IMR-90 (cell line): ENCODE results near the gene CDH13. TPM values are rescaled to one million over a fixed set of nuclear protein-coding genes. Genes with fewer than 3 reads are reported as not detected.
"Not testable (repeated sequence)": the region's sequence is repeated elsewhere in the genome, so short reads cannot be mapped to it uniquely, and the experiment has no call there.

Source experiments
- ATAC-seq: fragments of 200-7000 bp; cut with Tn5 transposase; 2 replicates; pipeline ENCODE4 v1.9.1; 2020; ENCODE audit warnings: low read depth, mild to moderate bottlenecking, moderate library complexity
- BruUV-seq: library from RNA; stranded (reverse); fragments of 400-500 nt; replicated peaks from 2 replicates; lab custom pipeline; 2021; lab: Mats Ljungman, UMichigan
- CTCF ChIA-PET: fragments of 300-600 bp; formaldehyde crosslinking; extraction: SDS; loops from one replicate; lab custom pipeline; 2021; ENCODE audit warnings: antibody characterized with exemption; lab: Yijun Ruan, JAX
- POLR2A ChIA-PET: fragments of 300-600 bp; sonication (Branson Sonifier 250); formaldehyde crosslinking; loops from one replicate; lab custom pipeline; 2022; ENCODE audit warnings: antibody characterized with exemption; ENCODE audit not compliant: unreplicated experiment; lab: Charles Lee
- DNase-seq: peaks from one replicate; pipeline ENCODE4 v3.0.0; 2013
- H2AFZ ChIP-seq: replicated peaks from 2 replicates; pipeline ENCODE3; 2013; ENCODE audit warnings: low read length, mild to moderate bottlenecking; ENCODE audit not compliant: poor library complexity
- H2AK5ac ChIP-seq: 2 replicates; pipeline ENCODE4 v1.6.1; 2013; ENCODE audit warnings: low read depth, low read length, inconsistent platforms
- H2AK9ac ChIP-seq: replicated peaks from 2 replicates; pipeline ENCODE3; 2013; ENCODE audit warnings: mild to moderate bottlenecking, low read depth, low read length, moderate library complexity; ENCODE audit not compliant: poor library complexity
- H2BK120ac ChIP-seq: 2 replicates; pipeline ENCODE4 v1.6.1; 2013; ENCODE audit warnings: low read depth, low read length, inconsistent platforms
- H2BK15ac ChIP-seq: 3 replicates; pipeline ENCODE4 v1.6.1; 2013; ENCODE audit warnings: low read depth, low read length, inconsistent platforms
- H2BK20ac ChIP-seq: 2 replicates; pipeline ENCODE4 v1.6.1; 2013; ENCODE audit warnings: low read depth, mild to moderate bottlenecking, inconsistent platforms, low read length, moderate library complexity
- H2BK5ac ChIP-seq: 2 replicates; pipeline ENCODE4 v1.6.1; 2013; ENCODE audit warnings: mild to moderate bottlenecking, low read depth, low read length, inconsistent platforms; ENCODE audit not compliant: poor library complexity, severe bottlenecking
- H3K14ac ChIP-seq: replicated peaks from 2 replicates; pipeline ENCODE4 v1.6.1; 2013; ENCODE audit warnings: low read depth, low read length, inconsistent platforms
- H3K18ac ChIP-seq: 2 replicates; pipeline ENCODE4 v1.6.1; 2013; ENCODE audit warnings: low read depth, low read length, control low read depth
- H3K23ac ChIP-seq: 2 replicates; pipeline ENCODE4 v1.6.1; 2013; ENCODE audit warnings: low read depth, low read length, inconsistent platforms
- H3K27ac ChIP-seq: 2 replicates; pipeline ENCODE4 v1.5.1; 2013; ENCODE audit warnings: mild to moderate bottlenecking, control low read depth, low read length; ENCODE audit not compliant: insufficient read depth
- H3K27me3 ChIP-seq: 2 replicates; pipeline ENCODE4 v1.6.1; 2013; ENCODE audit warnings: low read length; ENCODE audit not compliant: control insufficient read depth, insufficient read depth
- H3K36me3 ChIP-seq: 2 replicates; pipeline ENCODE4 v1.6.1; 2013; ENCODE audit warnings: low read length, mixed read lengths; ENCODE audit not compliant: control insufficient read depth, insufficient read depth
- H3K4ac ChIP-seq: 2 replicates; pipeline ENCODE4 v1.6.1; 2013; ENCODE audit warnings: low read depth, low read length, inconsistent platforms
- H3K4me1 ChIP-seq: 2 replicates; pipeline ENCODE4 v1.6.1; 2013; ENCODE audit warnings: low read length, mixed read lengths; ENCODE audit not compliant: control insufficient read depth, insufficient read depth
- H3K4me2 ChIP-seq: 2 replicates; pipeline ENCODE4 v1.6.1; 2013; ENCODE audit warnings: low read depth, mild to moderate bottlenecking, control low read depth, low read length, moderate library complexity
- H3K4me3 ChIP-seq: 2 replicates; pipeline ENCODE4 v1.5.1; 2013; ENCODE audit warnings: low read depth, mild to moderate bottlenecking, control low read depth, low read length, moderate library complexity; ENCODE audit not compliant: insufficient read depth
- H3K56ac ChIP-seq: 2 replicates; pipeline ENCODE4 v1.6.1; 2013; ENCODE audit warnings: low read length, inconsistent platforms; ENCODE audit not compliant: insufficient read depth; ENCODE audit errors: extremely low read depth
- H3K79me1 ChIP-seq, 2 experiments: 2 replicates each; pipeline ENCODE4 v1.6.1; 2013; ENCODE audit warnings: low read length in 2 of 2, inconsistent platforms in 1 of 2, low read depth in 1 of 2
- H3K9ac ChIP-seq: 2 replicates; pipeline ENCODE4 v1.6.1; 2013; ENCODE audit warnings: low read depth, low read length, control low read depth
- H3K9me1 ChIP-seq: 2 replicates; pipeline ENCODE4 v1.6.1; 2013; ENCODE audit warnings: low read length, inconsistent platforms; ENCODE audit not compliant: insufficient read depth
- H3K9me3 ChIP-seq: 2 replicates; pipeline ENCODE4 v1.6.1; 2013; ENCODE audit warnings: low read length; ENCODE audit not compliant: control insufficient read depth, insufficient read depth
- H4K20me1 ChIP-seq: 2 replicates; pipeline ENCODE4 v1.6.1; 2013; ENCODE audit warnings: low read length, inconsistent platforms; ENCODE audit not compliant: insufficient read depth
- H4K5ac ChIP-seq: 2 replicates; pipeline ENCODE4 v1.6.1; 2013; ENCODE audit warnings: mild to moderate bottlenecking, low read depth, low read length, control low read depth
- H4K8ac ChIP-seq, 2 experiments: 2 replicates each; pipeline ENCODE4 v1.6.1; 2013; ENCODE audit warnings: low read depth in 2 of 2, low read length in 2 of 2, control low read depth in 1 of 2, inconsistent platforms in 1 of 2
- H4K91ac ChIP-seq: 2 replicates; pipeline ENCODE4 v1.6.1; 2013; ENCODE audit warnings: low read depth, low read length, inconsistent platforms; ENCODE audit not compliant: insufficient read depth
- FOS ChIP-seq: fragments of 150-350 bp; IDR thresholded peaks from 2 replicates; pipeline ENCODE4 v1.6.1; 2016; ENCODE audit warnings: low read depth, low read length
- MXI1 ChIP-seq: IDR thresholded peaks from 2 replicates; pipeline ENCODE4 v1.6.1; 2012; ENCODE audit warnings: low read depth, mild to moderate bottlenecking, low read length, moderate library complexity, borderline replicate concordance
- NFE2L2 ChIP-seq: fragments of 150-350 bp; IDR thresholded peaks from 2 replicates; pipeline ENCODE4 v1.6.1; 2016; ENCODE audit warnings: low read depth, mild to moderate bottlenecking, low read length
- RCOR1 ChIP-seq: IDR thresholded peaks from 2 replicates; pipeline ENCODE4 v1.6.1; 2012; ENCODE audit warnings: mild to moderate bottlenecking, low read length, improper control_type of control experiment; ENCODE audit not compliant: insufficient replicate concordance
- USF2 ChIP-seq: fragments of 150-350 bp; IDR thresholded peaks from 2 replicates; pipeline ENCODE4 v1.6.1; 2017; ENCODE audit warnings: mild to moderate bottlenecking, antibody characterized with exemption, low read length, low read depth
- WGBS, 2 experiments: methylation state at CpG; one replicate each; pipeline versions ENCODE4 v1.1.5 to v1.1.7; 2013; ENCODE audit warnings: missing lambda C conversion rate in 2 of 2; ENCODE audit not compliant: insufficient read length in 1 of 2; ENCODE audit errors: extremely low coverage in 2 of 2; 5-methylcytosine and 5-hydroxymethylcytosine counted together
- dilution Hi-C: fragments of 300-500 bp; cut with HindIII; formaldehyde crosslinking; loops from one replicate; pipeline ENCODE4 v1.14.3; 2018; ENCODE audit warnings: low sequenced_read_pairs; ENCODE audit not compliant: unreplicated experiment
- in situ Hi-C: fragments of 300-500 bp; cut with MboI; formaldehyde crosslinking; loops from 3 replicates; pipeline ENCODE4 v1.14.3; 2019; ENCODE audit warnings: low sequenced_read_pairs, inconsistent platforms, mixed read lengths
- intact Hi-C: fragments of 100-400 bp; cut with micrococcal nuclease; formaldehyde crosslinking; loops from 2 replicates; pipeline ENCODE4 v1.10.0; 2022
- polyA plus RNA-seq, 3 experiments: library from polyadenylated mRNA; depleted of rRNA; stranded (reverse); fragments of >200 nt; gene quantifications; 2 replicates each; pipeline ENCODE4 v1.2.3, GENCODE V29; 2012; ENCODE audit warnings: low replicate concordance in 1 of 3
- total RNA-seq: library from RNA; depleted of rRNA; stranded (reverse); fragments of >200 nt; gene quantifications from 2 replicates; pipeline ENCODE4 v1.2.3, GENCODE V29; 2012

Gene CDH13
- total and polyA plus RNA-seq, 2 of the 4 experiments (the other 2 are of a cell fraction): 61.6 to 74.7 TPM

- Histone ChIP-seq H3K36me3 (no peaks in the 10 kb centered on the region), H4K91ac (no peak overlapping the region), H3K27me3 (no peaks in the 10 kb centered on the region), H2AFZ (no peak overlapping the region), H3K14ac (no peak overlapping the region), H3K4me3 (no peak overlapping the region), H2AK5ac (no peak overlapping the region), H2BK5ac (no peak overlapping the region), H3K27ac (no peak overlapping the region), H3K56ac (no peak overlapping the region), H3K4me1 (no peaks in the 10 kb centered on the region), H4K20me1 (no peaks in the 10 kb centered on the region), H3K4me2 (no peak overlapping the region), H4K5ac (no peak overlapping the region), H2BK20ac (no peak overlapping the region), H2AK9ac (no peak overlapping the region), H4K8ac (no peak overlapping the region), H3K9me3 (no peaks in the 10 kb centered on the region), H3K79me1 (no peaks in the 10 kb centered on the region; a peak in 1 of 4 replicates), H2BK120ac (no peak overlapping the region), H3K4ac (no peak overlapping the region), H2BK15ac (no peak overlapping the region), H3K18ac (no peak overlapping the region), H3K9me1 (no peaks in the 10 kb centered on the region), H3K9ac (no peak overlapping the region), H3K23ac (no peak overlapping the region)
- TF ChIP-seq USF2: no peak
- no peak for TF ChIP-seq MXI1
- no peak for TF ChIP-seq RCOR1
- TF ChIP-seq FOS: no peak
- TF ChIP-seq NFE2L2: no peak
- ChIA-PET CTCF (no interaction called here), POLR2A (no interaction called here)
- WGBS, 2 experiments: no CpG with 5 or more reads among the region's 2 CpGs
- dilution Hi-C loops: no loop called here
- no peak for DNase-seq
- BruUV-seq: no TSS peak
- intact Hi-C loops: no loop called here
- no peak for ATAC-seq
- in situ Hi-C loops: no loop called here
Observed at GRCh38 chr16:82926500-82926899, 299.7 kb downstream of the CDH13 start.

GRCh38 chr16:82933933-82934332, 307.2 kb downstream of the CDH13 start:
- H3K9me3 ChIP-seq, H3K27me3 ChIP-seq, H3K23ac ChIP-seq, ATAC-seq, H3K9me1 ChIP-seq, H2BK120ac ChIP-seq, H4K91ac ChIP-seq, H3K9ac ChIP-seq, H2BK15ac ChIP-seq, CTCF ChIA-PET, H3K18ac ChIP-seq, H3K4me3 ChIP-seq, H4K8ac ChIP-seq, dilution Hi-C loops, in situ Hi-C loops, intact Hi-C loops, H2AFZ ChIP-seq, H3K36me3 ChIP-seq, H3K27ac ChIP-seq, H3K4me2 ChIP-seq, H3K14ac ChIP-seq, POLR2A ChIA-PET, BruUV-seq, H3K4ac ChIP-seq, H3K56ac ChIP-seq, H2AK5ac ChIP-seq, H2BK20ac ChIP-seq, H2BK5ac ChIP-seq, H3K4me1 ChIP-seq, DNase-seq, H2AK9ac ChIP-seq, H4K20me1 ChIP-seq, H4K5ac ChIP-seq: not testable (repeated sequence)
- peaks cover 3 to 12% of the 10 kb centered on the region in 2 experiments; a peak in 3 of 4 replicates for H3K79me1 ChIP-seq
- WGBS, 2 experiments: 67% methylated on average over 1 of the region's 2 CpGs; no CpG with 5 or more reads in 1 of the 2 experiments
